ENCODE measurements around the gene INPP5A.

Gene INPP5A

DNA sequence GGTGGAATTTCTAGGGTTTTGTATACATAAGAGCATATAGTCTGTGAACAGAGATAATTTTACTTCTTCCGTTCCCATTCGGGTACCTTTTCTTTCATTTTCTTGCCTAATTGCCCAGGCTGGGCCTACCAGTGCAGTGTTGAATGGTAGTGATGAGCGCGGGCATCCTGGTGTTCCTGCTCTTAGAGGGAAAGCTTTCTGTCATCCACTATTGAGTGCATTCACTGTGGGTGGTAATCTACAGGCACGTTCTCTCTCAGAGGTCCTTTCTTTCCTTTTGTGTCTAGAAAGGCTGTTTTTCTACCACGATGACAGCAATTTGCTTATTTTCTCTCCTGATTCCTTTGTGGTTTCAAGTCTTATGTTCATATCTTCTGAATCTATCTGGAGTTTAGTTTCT is 65.0 kb downstream of the INPP5A start:
- DNase-seq, result no peak

DNA sequence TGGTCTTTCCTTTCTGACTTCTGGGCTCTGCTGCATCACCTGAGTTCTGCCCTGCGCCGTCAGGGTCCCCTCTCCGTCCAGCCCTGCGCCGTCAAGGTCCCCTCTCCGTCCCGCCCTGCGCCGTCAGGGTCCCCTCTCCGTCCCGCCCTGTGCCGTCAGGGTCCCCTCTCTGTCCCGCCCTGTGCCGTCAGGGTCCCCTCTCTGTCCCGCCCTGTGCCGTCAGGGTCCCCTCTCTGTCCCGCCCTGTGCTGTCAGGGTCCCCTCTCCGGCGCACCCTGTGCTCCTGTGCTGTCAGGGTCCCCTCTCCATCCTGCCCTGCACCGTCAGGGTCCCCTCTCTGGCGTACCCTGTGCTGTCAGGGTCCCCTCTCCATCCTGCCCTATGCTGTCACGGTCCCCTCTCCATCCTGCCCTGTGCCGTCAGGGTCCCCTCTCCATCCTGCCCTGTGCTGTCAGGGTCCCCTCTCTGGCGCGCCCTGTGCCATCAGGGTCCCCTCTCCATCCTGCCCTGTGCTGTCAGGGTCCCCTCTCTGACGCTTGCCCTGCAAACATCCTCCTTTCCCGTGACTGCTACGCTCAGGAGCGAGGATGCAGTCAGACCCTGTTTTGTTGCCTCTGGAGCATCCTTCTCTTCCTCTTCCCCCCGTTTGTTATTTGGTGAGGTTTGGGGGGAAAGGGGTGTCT is 66.4 kb downstream of the INPP5A start:
- DNase-seq, result no peak

DNA sequence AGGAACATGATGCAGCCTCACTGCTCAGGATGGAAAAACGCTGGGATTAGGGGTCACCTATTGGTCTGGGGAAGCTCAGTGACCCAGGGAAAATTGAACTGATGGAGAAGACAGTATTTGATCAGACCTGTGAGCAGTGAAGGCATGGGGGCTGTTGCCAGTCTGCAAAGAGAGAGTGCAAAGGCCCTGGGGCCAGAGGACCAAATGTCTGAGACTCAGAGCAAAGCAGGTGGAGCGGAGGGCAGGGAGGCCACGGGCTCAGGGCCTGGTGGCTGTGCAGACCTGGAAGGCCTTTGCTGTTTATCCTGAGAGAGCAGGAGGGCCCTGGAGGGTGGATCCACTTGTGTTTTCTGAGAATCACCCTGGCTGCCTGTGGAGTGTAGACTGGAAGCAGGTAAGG is 67.1 kb downstream of the INPP5A start:
- DNase-seq, result no peak

DNA sequence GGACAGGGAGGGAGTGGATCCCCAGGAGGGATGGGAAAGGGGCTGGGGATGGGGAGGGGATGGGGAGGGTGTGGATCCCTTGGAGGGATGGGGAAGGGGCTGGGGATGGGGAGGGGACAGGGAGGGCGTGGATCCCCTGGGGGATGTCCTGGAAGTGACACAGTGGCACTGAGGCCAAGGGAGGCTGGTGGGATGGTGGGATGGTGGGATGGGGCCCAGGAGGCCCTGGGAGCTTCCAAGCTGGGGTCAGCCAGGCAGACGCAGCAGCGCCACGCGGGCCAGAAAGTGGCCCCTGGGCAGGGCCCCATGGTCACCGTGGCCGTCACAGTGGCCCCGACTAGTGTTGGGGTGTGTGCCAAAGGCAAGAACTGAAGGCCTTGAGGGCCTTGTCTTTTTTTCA is 67.8 kb downstream of the INPP5A start:
- no peak for DNase-seq

DNA sequence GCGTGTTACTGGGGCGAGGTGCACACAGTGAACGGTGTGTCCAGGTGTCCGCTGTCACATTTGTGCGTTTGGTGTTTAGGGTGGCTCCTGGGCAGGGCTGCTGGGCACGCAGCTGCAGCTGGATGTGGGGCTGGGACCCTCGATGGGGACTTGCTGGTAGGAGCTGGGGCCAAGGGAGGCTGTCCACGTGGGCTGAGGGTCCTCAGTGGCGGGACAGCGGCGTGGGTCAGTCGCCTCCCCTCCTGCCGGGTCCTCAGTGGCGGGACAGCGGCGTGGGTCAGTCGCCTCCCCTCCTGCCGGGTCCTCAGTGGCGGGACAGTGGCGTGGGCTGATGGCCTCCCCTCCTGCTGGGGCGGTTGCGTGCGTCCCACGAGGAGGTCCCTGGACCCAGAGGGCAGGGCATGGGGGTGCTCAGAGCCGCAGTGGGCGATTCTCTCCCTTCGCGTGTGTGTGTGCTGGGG is 68.5 kb downstream of the INPP5A start:
- no peak for DNase-seq

DNA sequence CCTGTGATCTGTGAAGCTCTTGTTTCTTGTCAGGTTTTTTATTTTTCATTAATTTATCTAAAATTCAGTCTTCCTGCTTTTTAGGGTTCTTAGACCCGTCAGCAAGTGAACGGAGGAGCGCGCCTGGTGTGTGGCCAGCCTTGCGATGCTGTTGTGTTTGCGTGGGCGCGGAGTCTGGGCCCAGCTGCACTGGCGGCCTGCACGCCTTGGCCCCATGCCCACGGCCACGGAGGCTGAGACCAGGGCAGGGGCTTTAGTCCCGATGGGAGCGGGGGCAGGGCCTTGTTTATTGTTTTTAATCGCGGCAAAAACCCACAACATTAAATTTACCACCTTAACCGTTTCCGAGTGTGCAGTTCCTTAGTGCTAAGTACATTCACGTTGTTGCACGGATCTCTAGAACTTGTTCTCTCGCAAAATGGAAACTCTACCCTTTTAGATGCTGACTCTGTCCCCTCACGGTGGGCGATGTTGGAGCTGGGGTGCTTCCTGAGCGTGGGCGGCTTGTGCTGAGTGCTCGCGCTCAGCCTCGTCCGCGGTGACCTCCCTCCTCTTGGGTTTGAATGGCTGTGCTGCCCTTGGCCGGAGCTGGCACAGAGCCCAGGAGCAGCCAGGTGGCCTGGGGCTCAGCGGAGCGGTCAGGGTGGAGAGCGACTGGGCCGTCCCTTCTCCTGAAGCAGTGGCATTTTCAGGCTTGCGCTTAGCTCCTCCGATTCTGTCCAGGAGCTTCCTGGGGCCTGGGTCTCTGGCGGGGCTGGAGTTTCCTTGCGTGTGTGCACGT is 69.1 kb downstream of the INPP5A start:
- DNase-seq, result no peak

DNA sequence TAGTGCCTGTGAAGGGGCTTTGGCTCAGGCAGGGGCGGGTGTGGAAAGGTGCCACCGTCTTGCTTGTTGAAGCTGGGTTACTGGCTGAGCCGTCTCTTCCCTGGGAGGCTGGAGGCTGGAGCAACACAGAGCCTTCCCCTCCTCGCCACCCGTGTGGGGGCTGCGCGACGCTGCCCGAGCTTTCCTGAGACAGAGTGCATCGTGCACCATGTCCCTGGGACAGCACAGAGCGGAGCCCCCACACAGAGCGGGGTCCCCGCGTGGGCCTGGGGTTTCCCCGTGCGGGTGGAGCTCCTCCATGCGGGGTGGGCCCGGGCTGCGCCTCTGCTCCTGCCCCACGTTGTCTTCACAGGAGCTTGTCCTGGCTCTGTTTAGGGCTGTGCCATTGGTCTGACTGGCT is 69.9 kb downstream of the INPP5A start:
- DNase-seq, result no peak

DNA sequence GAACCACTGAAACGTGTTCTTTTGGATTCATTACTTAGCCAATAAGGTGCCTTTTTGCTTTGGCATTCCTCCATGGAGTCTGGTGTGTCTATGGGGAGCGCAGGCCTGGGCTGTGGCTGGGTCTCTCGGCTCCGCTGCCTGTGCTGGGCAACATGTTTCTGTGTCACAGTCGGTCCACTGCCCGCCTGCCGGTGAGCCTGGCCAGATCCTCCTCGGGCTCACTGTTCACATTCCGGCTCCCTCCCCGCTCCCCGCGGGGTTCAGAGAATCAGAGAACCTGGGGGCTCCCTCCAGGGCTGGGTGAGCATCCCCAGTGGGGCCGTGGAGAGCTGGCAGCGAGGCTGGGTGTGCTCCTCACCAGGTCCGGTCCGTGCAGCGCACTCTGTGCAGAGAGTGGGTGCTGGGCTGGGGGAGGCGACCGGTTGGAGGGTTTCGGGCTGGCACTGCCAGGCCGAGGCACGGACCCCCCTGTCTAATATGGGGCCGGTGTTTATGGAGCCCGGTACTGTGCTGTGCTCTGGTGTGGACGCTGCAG is 70.4 kb downstream of the INPP5A start:
- DNase-seq, result no peak

DNA sequence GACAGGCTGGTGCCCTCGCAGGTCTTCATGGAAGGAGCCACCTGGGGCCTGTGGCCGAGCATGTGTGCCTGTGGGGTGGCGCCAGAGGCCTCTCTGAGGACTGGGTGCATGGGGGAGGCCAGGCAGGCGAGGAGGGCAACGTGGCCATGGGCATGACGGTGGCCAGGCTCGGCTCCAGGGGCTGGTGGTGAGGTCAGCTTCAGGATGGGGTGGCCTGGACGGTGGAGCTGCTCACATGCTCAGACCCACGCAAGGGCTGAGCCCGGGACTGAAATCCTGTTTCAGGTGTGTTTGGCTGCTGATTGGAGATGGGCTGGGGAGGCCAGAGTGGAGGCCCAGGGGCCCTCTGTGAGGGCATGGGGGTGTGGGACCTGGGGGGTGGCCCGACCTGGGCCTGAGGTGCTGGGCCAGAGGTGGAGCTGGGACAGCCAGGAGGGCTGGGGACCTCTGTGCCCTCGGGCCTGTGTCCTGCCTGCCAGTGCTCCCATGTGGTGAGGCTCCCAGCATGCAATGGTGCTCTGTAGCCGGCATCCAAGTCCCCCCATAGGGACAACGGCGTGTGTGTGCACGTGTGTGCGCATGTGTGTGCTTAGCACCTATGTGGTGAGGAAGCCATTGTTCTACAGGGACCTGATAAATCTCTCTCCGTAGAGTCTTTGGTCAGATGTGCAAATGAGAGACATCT is 71.1 kb downstream of the INPP5A start:
- no peak for DNase-seq

DNA sequence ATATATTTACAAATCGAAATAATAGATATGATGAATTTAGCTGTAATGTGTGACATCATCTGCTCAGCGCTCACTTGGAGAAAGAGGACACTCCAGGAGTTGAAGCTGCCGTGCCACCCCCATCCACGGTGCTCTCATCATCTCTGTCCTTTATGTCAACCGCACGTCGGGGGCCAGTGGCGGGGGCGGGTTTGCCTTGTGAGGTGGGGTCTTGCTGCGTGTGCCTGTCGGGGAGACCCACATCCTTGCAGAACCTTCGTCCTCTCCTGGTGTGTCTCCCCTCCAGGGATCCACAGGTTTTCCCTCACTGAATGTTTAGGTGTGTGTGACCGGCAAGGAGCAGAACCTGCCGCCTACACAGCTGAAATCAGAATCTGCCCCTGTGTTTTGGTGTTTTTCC is 71.6 kb downstream of the INPP5A start:
- no peak for DNase-seq

DNA sequence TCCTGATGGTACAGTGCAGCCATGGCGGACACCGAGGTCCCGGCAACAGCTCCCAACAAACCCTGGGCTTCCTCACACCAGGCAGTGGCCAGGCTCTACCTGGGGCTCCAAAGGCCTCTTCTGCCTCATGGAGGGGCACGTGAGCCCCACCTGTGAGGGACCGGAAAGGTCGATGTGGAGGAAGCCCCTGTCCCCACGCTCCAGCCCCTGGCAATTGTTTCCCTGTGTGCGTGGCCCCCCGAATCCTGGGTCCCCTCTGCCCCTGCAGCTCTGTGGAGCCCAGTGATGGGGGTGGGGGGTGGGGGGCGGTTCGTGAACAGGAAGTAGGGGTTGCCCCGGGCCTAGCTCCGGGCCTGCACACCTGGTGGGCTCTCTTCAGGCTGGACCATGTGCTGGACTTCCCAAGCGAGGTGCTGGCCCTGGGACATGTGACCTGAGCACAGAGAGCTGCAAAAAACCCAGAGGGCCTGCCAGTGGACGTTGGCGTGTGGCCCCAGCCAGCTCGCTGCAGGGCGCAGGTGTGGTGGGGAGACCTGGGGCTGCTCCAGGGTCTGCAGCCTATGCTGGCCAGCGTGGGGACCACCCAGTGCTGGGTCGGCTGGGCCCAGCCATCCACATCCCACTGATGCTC is 72.6 kb downstream of the INPP5A start:
- no peak for DNase-seq

DNA sequence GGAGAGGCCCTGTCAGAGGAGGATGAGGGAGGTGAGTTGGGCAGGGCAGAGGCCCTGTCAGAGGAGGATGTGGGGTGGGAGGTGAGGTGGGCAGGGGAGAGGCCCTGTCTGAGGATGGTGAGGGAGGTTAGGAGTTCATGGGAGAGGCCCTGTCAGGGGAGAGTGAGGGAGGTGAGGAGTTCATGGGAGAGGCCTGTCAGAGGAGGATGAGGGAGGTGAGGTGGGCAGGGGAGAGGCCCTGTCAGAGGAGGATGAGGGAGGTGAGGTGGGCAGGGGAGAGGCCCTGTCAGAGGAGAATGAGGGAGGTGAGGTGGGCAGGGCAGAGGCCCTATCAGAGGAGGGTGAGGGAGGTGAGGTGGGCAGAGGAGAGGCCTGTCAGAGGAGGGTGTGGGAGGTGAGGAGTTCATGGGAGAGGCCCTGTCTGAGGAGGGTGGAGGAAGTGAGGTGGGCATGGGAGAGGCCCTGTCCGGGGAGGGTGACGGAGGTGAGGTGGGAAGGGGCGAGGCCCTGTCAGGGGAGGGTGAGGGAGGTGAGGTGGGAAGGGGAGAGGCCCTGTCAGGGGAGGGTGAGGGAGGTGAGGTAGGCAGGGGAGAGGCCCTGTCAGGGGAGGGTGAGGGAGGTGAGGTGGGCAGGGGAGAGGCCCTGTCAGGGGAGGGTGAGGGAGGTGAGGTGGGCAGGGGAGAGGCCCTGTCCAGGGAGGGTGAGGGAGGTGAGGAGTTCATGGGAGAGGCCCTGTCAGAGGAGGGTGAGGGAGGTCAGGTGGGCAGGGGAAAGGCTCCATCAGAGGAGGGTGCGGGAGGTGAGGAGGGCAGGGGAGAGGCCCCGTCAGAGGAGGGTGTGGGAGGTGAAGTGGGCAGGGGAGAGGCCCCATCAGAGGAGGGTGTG is 73.7 kb downstream of the INPP5A start:
- DNase-seq, result no peak

DNA sequence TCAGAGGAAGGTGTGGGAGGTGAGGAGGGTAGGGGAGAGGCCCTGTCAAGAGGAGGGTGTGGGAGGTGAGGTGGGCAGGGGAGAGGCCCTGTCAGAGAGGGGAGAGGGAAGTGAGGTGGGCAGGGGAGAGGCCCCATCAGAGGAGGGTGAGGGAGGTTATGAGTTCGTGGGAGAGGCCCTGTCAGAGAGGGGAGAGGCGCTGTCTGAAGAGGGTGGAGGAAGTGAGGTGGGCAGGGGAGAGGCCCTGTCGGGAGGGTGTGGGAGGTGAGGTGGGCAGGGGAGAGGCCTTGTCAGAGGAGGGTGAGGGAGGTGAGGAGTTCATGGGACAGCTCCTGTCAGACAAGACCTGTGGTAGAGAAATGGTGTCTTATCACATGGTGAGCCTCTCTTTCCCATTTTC is 74.4 kb downstream of the INPP5A start:
- no peak for DNase-seq

DNA sequence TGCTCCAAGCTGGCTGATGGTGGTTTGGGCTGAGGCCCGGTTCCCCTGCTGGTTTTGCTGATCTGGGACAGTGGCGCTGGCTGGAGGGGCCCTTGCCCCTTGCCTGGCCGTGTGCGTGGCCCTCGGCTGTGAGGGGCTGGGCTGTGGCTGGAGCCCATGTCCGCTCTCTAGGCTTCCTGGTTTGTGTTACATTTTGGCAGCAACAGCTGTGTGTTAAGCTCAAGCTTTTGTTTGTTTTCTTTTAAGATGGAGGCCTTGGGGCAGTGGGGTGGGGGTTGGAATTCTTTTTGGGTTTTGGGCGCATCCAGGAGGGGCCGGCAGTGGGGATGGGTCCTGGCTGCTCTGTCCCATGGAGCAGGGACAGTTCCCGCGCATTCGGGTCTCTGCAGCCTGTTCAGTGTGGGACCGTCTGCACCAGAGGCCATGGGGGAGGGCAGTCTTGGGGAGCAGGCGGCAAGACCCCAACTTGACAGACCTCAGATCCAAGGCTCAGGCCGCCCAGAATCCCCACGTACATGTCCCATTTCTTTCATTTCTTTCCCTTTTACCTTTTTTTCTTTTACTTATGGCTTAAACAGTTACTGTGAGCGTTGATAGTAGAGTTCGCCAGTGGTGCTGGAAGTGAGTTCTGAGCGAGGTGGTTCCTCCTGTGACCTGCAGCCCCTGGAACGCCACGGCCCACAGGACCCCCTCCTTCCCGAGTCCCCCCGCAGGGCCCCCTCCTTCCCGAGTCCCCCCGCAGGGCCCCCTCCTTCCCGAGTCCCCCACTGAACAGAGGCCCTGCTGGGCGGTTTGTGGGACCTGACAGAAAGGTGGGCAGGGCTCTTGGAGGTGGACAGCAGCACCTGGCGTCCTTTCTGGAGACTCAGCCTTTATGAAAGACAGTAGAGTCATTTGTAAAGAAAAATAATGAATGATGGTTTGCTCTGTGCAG is 75.3 kb downstream of the INPP5A start:
- no peak for DNase-seq

DNA sequence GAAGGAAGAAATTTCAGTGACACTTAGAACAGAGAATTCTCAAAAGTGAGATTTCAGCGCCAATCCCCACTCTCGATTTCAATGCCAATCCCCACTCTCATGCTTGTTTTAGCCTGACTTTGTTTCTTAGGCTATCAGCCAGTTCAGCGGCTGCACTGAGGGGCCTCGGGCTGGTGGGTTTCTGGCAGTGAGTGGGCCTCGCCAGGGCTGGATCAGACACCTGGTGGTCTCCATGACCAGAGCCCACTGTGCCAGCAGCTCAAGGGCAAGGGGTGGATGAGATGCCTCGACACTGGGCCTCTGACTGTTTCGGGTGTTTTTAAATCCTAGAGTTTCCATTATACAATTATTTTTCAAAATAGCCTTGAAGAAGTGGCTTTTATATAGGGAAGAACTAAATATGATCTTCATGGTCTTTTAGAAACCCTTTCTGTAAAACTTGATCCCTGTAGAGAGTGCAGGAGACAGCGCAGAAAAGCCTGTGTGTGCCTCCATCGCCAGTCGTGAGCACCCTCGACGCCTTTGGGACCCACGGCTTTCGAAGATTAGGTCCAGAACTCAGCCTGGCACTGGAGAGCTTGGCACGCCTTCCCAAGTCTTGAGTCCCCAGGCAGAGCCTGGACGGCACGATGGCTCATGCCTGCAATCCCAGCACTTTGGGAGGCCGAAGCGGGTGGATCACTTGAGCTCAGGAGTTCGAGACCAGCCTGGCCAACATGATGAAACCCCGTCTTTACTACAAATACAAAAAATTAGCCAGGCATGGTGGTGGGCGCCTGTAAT is 76.2 kb downstream of the INPP5A start:
- DNase-seq, result no peak

DNA sequence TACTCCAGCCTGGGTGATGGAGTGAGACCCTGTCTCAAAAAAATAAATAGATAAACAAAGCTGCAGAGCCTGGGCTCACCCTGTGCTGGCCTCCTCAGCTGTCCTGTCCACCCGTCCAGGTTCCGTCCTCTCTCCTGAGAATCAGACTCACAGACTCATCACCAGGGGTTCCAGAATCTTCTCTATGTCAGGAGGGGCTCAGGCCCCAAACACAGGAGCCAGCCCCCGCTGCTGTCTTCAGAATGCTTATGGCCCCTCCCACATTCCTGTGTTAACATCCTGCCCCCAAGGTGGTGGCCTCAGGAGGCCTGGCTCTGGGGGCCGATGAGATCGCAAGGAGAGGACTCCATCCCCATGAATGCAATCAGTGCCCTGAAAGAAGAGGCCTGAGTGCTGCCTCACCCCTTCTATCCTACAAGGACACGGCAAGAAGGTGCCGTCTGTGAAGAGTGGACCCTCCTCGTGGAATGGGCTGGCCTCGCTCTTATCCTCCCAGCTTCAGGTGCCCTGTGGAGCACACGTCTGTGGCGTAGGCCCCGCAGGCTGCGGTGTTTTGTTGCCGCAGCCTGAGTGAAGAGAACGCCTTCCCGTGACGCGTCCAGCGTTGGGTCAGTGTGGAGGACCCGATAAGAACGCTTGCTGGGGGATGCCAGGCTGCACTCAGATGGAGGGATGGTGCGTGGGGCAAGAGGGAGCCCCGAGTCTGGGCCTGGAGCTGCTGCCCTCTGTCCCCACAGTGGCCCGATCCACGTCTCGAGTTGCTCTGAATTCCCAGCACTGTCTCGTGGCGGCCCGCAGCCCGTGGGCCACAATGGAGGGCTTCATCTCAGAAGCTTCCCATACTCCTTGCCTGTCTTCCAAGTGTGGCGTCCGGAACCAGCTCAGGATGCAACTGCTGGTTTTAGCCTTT is 77.1 kb downstream of the INPP5A start:
- no peak for DNase-seq

DNA sequence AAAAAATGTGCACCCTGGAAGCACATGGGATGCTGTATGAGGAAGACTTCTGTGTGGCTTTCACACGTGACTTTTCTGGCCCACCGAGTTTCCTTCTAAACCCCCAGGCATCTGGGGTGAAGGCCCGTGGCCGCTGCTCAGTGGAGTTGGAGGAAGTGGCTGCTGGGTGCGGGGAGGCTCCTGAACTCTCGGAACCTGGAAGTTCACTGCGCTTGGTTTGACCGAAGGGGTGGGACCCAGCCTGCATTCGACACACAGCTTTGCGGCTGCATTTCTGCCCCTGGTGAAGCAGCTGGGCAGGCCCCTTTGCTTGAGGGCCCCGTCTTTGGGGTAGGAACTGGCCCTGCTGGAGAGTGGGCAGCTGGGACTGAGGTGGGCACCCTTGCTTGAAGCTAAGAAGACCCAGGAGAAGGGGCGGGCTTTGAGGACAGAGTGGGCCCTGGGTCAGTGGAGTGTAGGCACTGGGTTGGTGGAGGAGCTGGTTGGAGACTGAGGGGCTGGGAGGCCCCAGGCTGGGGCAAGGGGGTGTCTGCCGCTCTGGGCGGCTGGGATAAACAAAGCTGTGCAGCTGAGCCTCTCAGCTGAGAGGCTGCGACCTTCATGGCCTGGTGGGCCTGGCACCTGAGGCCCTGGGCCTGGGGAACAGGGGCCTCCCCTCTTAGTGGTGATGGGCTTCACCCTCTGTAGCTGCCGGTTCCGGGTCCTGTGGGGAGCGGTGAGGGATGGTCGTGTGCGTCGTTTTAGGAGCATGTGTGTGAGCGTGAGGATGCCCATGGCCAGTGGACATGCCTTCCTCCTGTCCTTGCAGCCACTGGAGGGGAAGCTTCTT is 78.0 kb downstream of the INPP5A start:
- no peak for DNase-seq

Measured in CD4-positive, alpha-beta T cell treated with Interleukin-4 for 4 hours (primary cell).